GM18907 (cell line): ENCODE data around the gene RBM20.
"Not testable (repeated sequence)": the region's sequence is repeated elsewhere in the genome, so short reads cannot be mapped to it uniquely, and the experiment has no call there.

Experiments used
- ATAC-seq: cut with Tn5 transposase; IDR thresholded peaks from one replicate; pipeline ENCODE4 v1.9.1; 2021; ENCODE audit warnings: mild to moderate bottlenecking, moderate library complexity; ENCODE audit not compliant: unreplicated experiment

RBM20 gene

DNA sequence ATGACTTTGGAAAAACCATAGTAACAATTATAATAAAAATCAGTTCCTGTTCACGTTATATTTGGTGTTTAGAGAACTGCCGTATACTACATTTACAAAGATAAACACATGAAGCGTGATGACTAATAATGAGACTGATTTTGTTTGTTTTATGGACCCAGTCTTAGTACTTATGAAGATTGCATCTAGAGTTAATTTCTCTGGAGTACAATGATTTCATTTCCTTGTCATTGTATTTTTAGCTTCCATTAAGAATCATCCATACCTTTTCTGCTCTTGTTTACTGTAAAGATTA lies 2.9 kb downstream of the RBM20 start:
- no peak for ATAC-seq

DNA sequence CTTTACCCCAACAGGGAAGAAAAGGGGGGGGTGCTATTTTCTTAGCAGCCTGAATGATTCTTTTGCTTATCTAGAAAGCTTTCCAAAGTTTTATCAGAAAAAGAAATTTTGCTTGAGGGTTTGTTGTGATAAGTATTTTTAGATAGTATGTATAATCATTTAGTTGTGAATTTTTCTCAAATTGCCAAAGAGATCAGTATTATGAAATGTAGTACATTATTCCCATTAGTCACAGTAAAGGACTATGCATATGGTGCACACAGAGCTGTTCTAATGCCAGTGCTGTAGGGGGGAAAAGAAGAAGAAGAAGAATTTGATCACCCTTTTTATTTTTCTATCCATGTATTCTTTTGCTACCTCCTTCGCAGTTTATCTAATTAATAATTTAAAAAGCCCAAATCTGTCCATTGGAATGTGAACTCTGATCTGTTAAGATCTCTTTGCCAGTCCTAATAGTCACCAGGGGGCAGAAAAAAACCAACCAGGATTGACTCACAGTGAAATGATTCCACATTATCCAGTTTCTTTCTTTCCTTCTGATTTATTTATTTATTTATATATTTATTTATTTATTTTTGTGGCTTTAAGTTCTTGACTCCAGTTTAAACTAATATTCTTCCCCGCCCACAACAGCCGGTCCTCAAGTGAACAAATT lies 4.7 kb downstream of the RBM20 start:
- no peak for ATAC-seq

DNA sequence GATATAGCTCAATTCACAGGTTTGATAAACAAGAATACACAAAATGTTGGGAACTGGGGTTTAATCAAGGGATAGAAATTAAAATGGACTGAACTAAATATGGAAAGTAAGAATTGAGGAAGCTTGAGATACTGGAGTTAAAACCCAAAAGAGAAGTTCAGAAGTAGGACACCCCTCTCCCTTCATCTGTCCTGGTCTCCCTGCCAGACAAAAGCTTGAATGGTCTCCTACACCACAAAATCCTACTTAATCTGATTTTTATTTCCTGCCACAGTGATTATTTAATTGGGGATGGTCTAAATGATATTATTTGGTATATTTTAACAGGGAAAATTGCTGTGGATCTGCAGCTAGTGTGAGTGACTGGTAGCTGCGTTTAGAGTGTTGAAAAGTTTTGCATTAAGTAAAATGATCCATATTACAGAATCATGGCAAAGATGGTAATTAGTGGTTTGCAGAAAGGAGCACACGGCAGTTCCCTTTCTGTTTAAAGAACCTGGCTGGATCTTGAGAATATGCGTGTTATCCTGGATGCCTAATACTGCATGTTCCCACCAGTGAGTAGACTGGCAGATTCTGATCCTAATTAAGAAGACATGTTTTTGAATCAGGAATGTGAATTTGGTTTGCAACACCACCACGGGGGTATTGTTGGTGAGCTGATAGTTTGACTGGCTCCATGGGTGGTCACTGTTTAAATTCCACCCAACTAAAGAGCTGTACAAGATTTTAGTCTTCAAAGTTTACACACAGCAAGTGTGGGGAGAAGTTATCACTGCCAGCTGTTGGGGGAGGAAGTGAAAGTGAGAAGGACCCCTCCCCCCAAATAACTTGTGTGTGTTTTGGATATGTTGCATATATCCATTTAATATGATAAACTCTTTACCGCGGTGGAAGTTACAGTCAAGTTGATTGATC lies 5.5 kb downstream of the RBM20 start:
- ATAC-seq: no peak

DNA sequence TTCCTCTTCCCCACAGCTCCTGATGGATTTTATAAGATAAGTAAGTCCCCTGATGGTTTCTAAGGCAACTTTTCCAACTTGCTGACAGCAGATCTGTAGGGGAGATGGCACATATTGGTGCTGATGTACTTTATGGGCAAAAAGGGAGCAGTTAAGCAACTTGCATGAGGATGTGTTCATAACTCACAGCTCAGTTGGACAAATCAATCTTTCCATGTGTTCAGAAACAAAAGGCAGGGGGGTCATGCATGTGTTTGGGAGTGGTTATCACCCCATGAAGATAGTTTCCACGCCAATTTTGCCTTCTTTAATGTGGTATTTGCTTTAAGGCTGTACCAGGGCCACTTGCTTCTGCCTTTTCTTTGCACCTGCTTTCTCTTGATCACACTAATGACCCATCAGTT lies 6.1 kb downstream of the RBM20 start:
- ATAC-seq: no peak

DNA sequence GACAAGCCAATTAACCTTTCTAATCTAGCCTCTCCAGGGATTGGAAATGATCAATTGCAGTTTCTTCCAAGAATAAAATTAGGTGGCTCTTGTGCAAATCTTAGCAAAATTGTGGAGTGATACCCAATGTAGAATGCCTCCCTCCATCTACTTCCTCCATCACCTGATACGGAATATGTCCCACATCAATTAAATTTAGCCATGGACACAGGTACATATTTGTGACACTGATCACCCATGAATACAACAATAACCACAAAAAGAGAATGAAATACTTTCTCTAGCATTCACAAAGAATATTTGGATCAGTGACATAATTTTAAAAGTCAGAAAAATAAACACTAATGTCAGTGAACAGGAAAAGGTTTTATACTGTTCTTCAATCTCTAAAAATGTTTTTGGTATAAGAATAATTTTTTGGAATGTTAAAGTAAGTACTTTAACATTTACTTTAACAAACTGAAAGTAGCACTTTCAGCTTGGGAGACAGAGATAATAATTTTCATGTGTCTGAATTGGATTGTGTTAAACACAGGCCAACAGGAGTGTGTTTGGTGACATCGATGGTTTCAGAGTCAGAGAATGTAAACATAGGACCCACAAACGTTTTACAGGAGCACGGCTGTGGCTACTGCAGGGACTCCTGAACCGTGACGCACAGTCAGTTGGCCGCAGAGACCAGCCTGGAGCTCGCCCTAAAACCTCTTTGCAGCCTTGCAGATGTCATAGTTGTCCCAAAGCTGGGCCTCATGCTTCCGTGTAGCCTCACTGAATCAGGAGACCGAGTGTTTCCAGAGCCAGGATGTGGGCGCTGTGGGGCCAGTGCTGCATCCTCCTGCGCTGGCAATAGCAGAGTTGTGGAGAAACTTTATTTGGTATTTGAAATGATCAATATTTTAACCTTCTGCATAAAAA lies 7.2 kb downstream of the RBM20 start:
- ATAC-seq: peak; percentile 94

DNA sequence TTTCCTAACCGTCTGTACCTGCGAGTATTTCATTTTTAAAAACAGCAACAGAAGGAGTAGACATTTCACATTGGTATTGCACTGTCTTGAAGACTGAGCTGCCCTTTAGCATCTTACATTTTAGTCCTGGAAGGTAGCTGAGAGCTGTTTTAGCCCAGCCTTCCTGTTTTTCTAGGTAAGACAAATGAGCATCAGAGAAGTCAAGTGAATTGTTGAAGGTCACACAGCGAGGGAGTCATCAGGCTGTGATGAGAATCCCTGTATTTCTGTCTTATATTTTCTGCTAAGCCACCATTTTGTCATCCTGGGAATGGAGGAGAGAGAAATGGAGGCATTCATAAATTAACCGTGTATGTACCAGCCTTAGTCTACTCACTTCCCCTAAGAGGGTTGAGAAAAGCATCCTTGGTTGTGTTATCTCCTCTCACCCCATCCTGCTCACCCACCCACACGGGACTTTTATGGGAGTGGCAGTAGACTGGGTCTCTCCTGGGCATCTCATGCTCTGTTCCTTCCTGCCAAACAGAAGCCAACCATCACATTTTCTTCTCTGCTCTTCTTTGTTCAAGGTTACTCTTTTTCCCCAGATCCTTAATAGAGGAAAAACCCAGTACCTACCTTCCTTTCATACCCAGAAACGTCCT lies 8.5 kb downstream of the RBM20 start:
- no peak for ATAC-seq

DNA sequence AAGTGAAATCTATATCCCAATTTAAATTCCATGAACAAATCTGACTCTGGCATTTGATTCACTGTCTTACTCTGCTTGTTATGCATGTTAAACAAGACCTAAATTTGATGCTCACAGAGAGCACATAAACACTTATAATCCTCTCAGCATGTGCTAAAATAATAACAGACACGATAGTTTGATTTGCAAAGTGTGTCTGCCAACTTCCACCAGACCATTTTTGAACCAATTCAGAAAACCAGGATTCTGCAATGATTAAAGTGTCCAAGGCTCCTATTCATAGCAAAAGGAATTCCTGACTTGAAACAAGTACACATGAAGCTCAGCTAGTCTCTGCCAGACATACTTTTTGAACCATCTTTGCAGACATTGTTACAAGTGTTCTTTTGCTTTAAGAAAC lies 11.2 kb downstream of the RBM20 start:
- ATAC-seq: no peak

DNA sequence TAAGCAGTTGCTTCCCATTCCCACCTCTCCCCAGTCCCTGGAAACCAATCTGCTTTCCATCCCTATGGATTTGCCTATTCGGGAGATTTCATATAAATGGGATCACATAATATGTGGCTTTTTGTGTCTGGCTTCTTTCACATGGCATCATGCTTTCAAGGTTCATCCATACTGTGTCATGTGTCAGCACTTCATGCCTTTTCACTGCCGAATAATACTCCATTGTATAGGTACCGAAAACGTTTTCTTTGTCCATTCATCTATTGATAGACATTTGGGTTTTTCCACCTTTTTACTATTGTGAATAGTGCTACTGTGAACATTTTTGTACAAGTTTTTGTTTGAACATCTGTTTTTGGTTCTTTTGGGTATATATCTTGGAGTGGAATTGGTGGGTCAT lies 12.5 kb downstream of the RBM20 start:
- ATAC-seq: no peak

DNA sequence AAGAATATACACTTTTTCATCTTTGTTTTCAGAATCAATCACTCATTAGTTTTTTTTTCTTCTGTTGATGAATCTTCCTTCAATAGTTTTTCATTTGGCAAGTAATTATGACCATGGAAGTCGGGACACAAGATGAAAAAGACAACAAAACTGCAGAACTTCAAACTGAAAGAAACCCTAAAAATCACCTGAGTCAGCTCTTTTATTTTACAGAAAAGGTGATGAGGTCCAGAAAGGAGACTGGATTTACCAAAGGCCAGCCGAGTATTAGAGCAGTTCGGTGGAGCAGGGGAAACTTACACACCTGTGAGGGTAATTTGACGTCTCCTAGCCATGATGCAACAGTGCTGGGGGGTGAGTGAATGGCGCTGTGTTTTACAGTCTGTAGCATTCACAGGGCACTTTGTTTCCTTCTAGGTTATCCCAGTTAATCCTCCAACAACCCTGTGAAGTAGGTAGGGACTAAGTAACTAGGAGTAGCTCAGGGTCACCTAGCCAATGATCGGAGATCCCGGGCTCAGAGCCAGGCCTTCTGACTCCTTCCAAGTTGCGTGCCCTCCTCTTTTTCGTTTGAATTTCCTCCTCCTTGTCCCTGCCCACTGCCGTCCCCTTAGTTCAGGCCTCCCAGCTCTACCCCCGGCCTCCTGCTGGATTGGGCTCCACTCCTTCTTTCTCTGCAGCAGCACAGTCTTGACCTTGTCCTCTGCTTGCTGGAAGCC lies 14.0 kb downstream of the RBM20 start:
- ATAC-seq: no peak

DNA sequence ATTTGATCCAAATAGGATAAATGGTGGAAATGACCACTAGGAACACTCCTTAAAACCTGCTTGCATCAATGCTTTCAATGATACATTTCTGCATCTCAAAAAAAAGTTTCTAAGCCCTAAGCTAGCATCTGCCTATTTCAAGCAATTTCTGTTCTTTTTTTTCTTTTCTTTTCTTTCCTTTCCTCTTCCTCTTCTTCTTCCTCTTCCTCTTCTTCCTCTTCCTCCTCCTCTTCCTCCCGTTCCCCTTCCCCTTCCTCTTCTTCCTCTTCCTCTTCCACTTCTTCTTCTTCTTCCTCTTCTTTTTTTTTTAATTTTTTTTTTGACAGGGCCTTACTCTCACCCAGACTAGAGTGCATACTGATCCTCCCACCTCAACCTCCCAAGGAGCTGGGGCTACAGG lies 15.4 kb downstream of the RBM20 start:
- no peak for ATAC-seq

DNA sequence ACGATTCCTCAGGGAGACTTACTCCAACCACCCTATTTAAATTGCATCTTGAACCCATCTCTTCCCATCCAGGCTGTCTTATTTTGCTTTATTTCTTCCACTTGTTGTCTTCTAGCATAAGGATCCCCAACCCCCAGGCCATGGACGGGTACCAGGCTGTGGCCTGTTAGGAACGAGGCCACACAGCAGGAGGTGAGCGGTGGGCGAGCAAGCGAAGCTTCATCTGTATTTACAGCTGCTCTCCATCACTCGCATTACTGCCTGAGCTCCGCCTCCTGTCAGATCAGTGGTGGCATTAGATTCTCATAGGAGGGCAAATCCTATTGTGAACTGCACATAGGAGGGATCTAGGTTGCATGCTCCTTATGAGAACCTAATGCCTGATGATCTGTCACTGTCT lies 16.2 kb downstream of the RBM20 start:
- not testable (repeated sequence) for ATAC-seq

DNA sequence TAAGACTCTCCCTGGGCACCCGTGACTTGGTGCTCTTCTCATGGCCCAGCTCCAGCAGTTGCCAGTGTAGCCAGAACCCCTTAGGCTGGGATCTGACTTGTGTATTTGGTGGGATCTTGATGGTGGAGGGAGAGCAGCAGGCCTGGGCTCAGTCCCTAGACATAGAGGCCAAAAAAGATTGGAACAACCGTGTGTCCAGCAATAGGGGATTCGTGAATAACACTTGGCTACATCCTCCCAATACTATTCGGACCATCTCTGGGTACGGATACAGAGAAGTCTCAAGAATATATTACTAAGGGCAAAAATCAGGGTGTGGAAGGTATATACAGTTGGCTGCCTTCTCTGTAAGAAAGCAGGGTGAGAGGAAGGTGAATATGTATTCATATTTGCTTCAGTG lies 17.2 kb downstream of the RBM20 start:
- ATAC-seq: no peak

DNA sequence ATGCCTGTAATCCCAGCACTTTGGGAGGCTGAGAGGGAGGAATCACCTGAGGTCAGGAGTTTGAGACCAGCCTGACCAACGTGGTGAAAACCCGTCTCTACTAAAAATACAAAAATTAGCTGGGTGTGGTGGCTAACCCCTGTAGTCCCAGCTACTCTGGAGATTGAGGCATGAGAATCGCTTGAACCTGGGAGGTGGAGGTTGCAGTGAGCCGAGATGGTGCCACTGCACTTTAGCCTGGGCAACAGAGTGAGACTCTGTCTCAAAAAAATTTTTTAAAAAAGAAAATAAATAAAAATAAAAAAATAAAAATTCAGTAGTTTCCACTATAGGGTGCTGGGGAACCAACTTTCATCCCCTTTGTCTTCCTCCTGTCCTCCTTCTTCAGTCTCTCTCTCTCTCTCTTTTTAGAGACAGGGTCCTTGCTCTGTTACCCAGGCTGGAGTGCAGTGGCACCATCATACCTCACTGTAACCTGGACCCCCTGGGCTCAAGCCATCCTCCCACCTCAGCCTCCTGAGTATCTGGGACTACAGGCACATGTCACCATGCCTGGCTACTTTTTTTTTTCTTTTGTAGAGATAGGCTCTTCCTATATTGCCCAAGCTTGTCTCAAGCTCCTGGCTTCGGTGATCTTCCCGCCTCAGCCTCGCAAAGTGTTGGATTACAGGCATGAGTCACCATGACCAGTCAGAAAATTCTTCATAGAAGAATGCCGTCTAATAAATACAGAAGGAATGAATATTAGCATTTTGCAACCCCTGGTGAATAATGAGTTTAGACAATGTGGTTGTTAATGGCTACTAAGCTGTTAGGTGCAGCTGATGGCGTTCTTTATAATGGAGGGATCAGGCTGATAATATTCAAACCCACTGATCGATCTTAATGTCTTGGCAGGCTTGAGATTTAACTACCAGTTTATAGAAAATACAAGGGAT lies 20.6 kb downstream of the RBM20 start:
- no peak for ATAC-seq

DNA sequence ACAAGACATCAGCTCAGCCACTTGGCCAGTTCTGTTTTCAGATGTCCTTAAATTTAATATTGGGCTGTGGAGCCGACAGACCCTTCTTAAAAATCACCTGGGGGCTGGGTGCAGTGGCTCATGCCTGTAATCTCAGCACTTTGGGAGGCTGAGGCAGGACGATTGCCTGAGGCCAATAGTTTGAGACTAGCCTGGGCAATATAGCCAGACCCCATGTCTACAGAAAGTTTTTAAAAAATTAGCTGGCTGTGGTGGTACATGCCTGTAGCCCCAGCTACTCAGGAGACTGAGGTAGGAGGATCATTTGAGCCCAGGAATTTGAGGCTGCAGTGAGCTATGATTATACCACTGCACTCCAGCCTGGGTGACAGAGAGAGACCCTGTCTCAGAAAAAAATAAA lies 22.1 kb downstream of the RBM20 start:
- ATAC-seq: not testable (repeated sequence)

DNA sequence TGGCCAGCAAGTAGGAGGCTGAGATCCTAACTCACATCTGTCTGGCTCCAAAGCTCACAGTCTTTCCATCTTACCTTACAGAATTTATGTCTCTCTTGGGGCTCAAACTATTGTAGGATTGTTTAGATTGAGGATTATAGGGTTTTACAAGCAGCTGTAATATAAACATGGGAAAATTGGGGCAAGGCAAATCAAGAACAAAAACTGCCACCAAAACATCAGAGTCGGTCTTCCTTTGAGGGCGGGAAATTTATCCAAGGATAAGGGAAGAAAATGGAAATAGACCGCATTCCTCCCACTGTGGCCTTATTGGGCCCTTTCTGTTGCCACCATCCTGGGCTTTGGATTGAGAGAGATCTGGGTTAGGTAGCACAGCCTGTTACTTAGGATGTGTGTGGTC lies 22.5 kb downstream of the RBM20 start:
- ATAC-seq: no peak

DNA sequence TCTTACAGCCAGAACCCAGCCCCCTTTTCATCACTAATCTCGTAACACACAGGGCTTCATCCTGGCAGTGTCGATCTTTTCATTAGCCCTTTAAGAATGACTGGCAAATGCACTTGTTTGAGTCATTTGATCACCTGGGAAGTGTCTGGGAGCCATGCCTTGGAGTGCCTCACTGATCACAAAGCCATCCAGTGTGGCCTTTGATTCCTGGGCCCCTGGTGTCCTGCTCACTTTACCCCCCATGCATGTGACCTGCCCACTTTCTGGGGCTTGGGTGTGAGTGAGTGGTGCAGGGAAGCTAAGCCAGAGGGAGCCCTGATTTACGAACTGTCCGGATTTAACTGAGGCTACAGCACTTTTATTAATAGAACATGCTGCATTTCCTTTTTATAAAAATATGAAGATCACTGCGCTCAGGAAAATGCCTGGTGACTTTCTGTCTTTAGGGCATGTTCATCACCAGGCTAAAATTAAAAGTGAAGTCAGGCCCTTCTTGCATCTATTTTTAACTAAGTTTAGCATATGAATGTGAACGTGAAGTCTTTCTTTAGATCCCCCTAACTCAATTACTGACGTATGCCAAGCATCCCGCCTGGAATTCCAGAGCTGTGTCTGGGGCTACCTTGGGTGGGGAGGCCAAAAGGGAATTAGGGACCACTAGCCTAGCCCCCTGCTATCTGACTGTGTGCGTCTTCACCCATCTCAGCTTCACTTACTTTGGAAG lies 23.6 kb downstream of the RBM20 start:
- ATAC-seq: no peak

DNA sequence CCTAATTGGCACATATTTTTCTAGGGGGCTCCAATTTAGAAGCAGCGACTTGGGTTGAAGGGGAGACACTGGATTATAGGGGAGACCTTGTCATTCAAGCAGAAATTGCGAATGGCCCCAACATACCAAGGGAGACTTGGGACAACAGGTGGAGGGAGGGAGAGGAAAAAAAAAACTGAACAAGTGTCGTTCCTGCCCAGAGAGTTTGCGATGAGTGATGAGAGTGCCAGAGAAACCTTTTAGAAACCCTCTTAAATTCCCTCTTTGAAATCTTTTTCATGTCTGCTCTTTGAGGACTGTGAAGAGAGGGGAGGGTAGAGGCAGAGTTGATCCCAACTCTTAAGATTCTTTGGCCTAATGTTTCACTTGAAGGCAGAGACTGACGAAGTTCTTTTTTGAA lies 24.3 kb downstream of the RBM20 start:
- ATAC-seq: no peak

DNA sequence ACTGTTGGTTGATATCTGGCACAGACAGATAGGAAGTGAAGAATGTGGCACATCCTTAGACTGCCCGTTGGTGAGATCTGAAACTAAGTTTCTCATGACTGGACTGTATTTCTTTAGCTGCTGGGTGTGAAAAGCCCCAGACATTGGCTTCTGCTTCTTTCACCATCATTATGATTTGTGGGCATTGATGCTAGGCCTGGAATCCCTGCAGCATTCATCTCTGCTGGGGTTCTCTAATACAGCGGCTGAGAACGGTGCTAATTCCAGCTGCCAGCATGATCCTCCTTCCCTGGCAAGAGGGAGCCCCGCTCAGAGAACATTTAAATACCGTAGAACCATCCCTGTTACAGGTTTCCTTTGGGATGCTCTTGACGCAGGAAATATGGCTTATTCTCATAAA lies 26.2 kb downstream of the RBM20 start:
- no peak for ATAC-seq
